K562 (cell line): ENCODE results near the gene RNF144A. TPM values are rescaled to one million over a fixed set of nuclear protein-coding genes. Genes with fewer than 3 reads are reported as not detected.

Source experiments
- CTBP1 ChIP-seq: fragments of 450-650 bp; IDR thresholded peaks from 2 replicates; pipeline ENCODE4 v1.6.1; 2016; ENCODE audit warnings: borderline replicate concordance
- ELF2 ChIP-seq: fragments of 250-450 bp; sonication (Bioruptor Pico); IDR thresholded peaks from 2 replicates; pipeline ENCODE4 v1.5.0; 2021; ENCODE audit warnings: mild to moderate bottlenecking
- EZH2 ChIP-seq: IDR thresholded peaks from 2 replicates; pipeline ENCODE4 v1.6.1; 2012; ENCODE audit warnings: low read depth, mild to moderate bottlenecking, inconsistent platforms, low read length, borderline replicate concordance
- GATAD2B ChIP-seq: fragments of 450-650 bp; IDR thresholded peaks from 2 replicates; pipeline ENCODE4 v1.6.1; 2017; ENCODE audit warnings: mild to moderate bottlenecking, borderline replicate concordance
- HDAC8 ChIP-seq: fragments of 450-650 bp; IDR thresholded peaks from 2 replicates; pipeline ENCODE4 v1.6.1; 2016; ENCODE audit warnings: mild to moderate bottlenecking, missing genetic modification characterization, moderate library complexity, missing compliant biosample characterization
- HDGF ChIP-seq: fragments of 450-650 bp; IDR thresholded peaks from 2 replicates; pipeline ENCODE4 v1.6.1; 2016
- ILK ChIP-seq: fragments of 450-650 bp; IDR thresholded peaks from 2 replicates; pipeline ENCODE4 v1.6.1; 2016; ENCODE audit warnings: missing genetic modification characterization, low read depth, mild to moderate bottlenecking, missing compliant biosample characterization, moderate library complexity, borderline replicate concordance
- KDM1A ChIP-seq, 2 experiments: fragments of 450-650 bp; IDR thresholded peaks; 2 replicates each; pipeline ENCODE4 v1.6.1; 2016; ENCODE audit warnings: mild to moderate bottlenecking in 2 of 2
- MCM5 ChIP-seq: fragments of 450-650 bp; IDR thresholded peaks from 2 replicates; pipeline ENCODE4 v1.6.1; 2016; ENCODE audit warnings: low read depth
- MECOM ChIP-seq: fragments of 250-450 bp; sonication (Bioruptor Pico); IDR thresholded peaks from 2 replicates; pipeline ENCODE4 v1.8.0; 2022; ENCODE audit warnings: inconsistent platforms
- MEF2D ChIP-seq: conservative IDR thresholded peaks from 2 replicates; pipeline ENCODE4 v1.6.1; 2016; ENCODE audit warnings: low read depth, missing genetic modification characterization, missing compliant biosample characterization
- RUNX1 ChIP-seq: sonication (generic); IDR thresholded peaks from 2 replicates; pipeline ENCODE4 v1.6.1; 2016; ENCODE audit warnings: antibody characterized with exemption, low read depth
- SIX5 ChIP-seq, 2 experiments: IDR thresholded peaks; 2 replicates each; pipeline ENCODE4 v1.6.1; 2011; ENCODE audit warnings: low read length in 2 of 2, borderline replicate concordance in 1 of 2, low read depth in 1 of 2, mild to moderate bottlenecking in 1 of 2, moderate library complexity in 1 of 2; ENCODE audit not compliant: insufficient read depth in 1 of 2
- SUPT5H ChIP-seq: fragments of 450-650 bp; IDR thresholded peaks from 2 replicates; pipeline ENCODE4 v1.6.1; 2016
- TAF15 ChIP-seq: fragments of 200-400 bp; formaldehyde crosslinking; IDR thresholded peaks from 2 replicates; pipeline ENCODE4 v1.6.1; 2017; ENCODE audit warnings: mild to moderate bottlenecking, low read depth, low read length, moderate library complexity
- ZBED1 ChIP-seq: IDR thresholded peaks from 2 replicates; pipeline ENCODE4 v1.6.1; 2014
- ZKSCAN3 ChIP-seq: fragments of 250-450 bp; sonication (Bioruptor Pico); IDR thresholded peaks from 2 replicates; pipeline ENCODE4 v1.4.0; 2020
- ZNF384 ChIP-seq: IDR thresholded peaks from 2 replicates; pipeline ENCODE4 v1.6.1; 2012; ENCODE audit warnings: low read depth, low read length, improper control_type of control experiment
- polyA plus RNA-seq, 8 experiments: library from polyadenylated mRNA; depleted of rRNA in 4 of 8; stranded (reverse) in 5 of 8; unstranded in 3 of 8; fragments of >200 nt; fragmentation: Nextera tagmentation in 2 of 8; fragmentation: Illumina TruSeq in 1 of 8; extraction: Ambion mirVana in 2 of 8; extraction: Trizol in 1 of 8; gene quantifications; 2 replicates each; pipeline versions ENCODE4 v1.2.1 to v1.2.3, GENCODE V29; 2011 to 2014; ENCODE audit warnings: inconsistent platforms in 1 of 8, missing spikeins in 1 of 8
- total RNA-seq, 7 experiments: library from RNA; depleted of rRNA in 6 of 7; stranded (reverse); fragments of >200 nt in 6 of 7; fragmentation: Illumina TruSeq in 2 of 7; extraction: Trizol in 2 of 7; gene quantifications; 2 replicates each; pipeline versions ENCODE4 v1.2.1 to v1.2.3, GENCODE V29; 2011 to 2021; ENCODE audit warnings: low replicate concordance in 1 of 7
- TF ChIP-seq, protein P1 (sequence below): fragments of 450-650 bp; IDR thresholded peaks from 2 replicates; pipeline ENCODE4 v1.6.1; 2016
- TF ChIP-seq, protein P2 (sequence below): sonication (generic); formaldehyde crosslinking; IDR thresholded peaks from 2 replicates; pipeline ENCODE4 v1.8.0; 2023; ENCODE audit warnings: mild to moderate bottlenecking, missing genetic modification reagents
- TF ChIP-seq, protein P3 (sequence below): fragments of 450-650 bp; formaldehyde crosslinking; IDR thresholded peaks from 2 replicates; pipeline ENCODE4 v1.4.0; 2022; ENCODE audit warnings: missing genetic modification characterization

RNF144A gene
- total and polyA plus RNA-seq, 9 of the 15 experiments (the other 6 are each of a cell fraction or from before 2014, with no cell fraction given): 0.96 to 11.3 (median 6.2) TPM

DNA sequence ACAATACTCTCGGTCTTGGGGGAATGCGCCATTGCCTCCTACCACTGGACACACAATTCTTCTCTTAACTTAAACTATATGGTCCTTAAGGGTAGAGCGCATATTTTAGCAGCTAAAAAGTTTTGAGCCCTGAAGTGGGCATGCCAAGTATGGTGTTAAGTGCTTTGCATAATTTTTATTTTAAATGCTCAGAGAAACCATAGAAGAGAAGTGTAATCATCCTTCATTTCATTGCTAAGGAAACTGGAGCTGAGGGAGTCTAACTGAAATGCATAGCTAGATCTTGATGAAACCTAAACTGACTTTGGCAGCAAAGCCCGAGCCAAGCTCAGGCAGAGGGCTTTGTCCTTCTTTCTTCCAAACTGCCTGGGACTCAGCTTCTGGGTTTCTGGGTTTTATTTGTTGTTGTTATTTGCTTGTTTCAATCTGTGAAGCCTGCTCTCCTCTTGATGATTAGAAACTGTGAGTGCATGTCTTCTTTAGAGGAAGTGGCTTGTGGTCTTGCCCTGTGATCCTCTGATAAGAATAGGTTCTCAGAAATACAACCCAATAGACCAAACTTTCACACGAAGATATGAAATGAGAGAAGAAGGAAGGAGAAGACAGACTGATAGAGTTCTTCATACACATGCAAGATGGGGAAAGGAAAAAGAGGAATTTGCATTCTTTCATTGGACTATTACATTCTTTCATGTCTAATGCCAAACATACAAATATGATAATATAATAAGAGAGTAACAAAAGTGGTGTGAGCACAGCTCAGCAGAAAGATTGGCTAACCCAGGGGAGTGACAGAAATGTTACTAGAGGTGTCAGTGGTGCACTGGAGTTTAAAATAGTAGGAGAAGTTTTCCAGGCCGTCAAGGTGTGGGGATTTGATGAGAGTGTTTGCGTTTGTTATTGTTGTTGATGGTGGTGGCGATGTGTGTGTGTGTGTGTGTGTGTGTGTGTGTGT lies 7.5 kb upstream of the RNF144A start (continued):
- TF ChIP-seq MEF2D (0 out of 2 replicates have a peak, but pooled peaks have one; percentile 62), RUNX1 (peak; percentile 82; the same call in 1 of the 2 replicates), EZH2 (no peak), ILK (tag) (no peak), HDAC8 (tag) (no peak), CTBP1 (peak; percentile 65; the same call in 1 of the 2 replicates), SIX5 (IDR thresholded peaks at IDR 0.05; ENCODE audit: borderline replicate concordance in 1 of 2, insufficient read depth in 1 of 2, low read depth in 1 of 2, low read length in 2 of 2) (no peak), GATAD2B (peak; percentile 79; the same call in 1 of the 2 replicates), TAF15 (no peak), ZKSCAN3 (CRISPR knock-in tag) (no peak), ELF2 (peak; percentile 40; the same call in 1 of the 2 replicates), ZBED1 (0 out of 2 replicates have a peak, but pooled peaks have one; percentile 54), MECOM (CRISPR knock-in tag) (peak; percentile 74; the same call in 1 of the 2 replicates), ZNF384 (no peak), HDGF (no peak), SUPT5H (no peak), KDM1A (IDR thresholded peaks at IDR 0.05) (peak; percentile 97 to 98), MCM5 (no peak)
- TF ChIP-seq, protein P1, sequence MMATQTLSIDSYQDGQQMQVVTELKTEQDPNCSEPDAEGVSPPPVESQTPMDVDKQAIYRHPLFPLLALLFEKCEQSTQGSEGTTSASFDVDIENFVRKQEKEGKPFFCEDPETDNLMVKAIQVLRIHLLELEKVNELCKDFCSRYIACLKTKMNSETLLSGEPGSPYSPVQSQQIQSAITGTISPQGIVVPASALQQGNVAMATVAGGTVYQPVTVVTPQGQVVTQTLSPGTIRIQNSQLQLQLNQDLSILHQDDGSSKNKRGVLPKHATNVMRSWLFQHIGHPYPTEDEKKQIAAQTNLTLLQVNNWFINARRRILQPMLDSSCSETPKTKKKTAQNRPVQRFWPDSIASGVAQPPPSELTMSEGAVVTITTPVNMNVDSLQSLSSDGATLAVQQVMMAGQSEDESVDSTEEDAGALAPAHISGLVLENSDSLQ: peak; percentile 39
- TF ChIP-seq, protein P2, sequence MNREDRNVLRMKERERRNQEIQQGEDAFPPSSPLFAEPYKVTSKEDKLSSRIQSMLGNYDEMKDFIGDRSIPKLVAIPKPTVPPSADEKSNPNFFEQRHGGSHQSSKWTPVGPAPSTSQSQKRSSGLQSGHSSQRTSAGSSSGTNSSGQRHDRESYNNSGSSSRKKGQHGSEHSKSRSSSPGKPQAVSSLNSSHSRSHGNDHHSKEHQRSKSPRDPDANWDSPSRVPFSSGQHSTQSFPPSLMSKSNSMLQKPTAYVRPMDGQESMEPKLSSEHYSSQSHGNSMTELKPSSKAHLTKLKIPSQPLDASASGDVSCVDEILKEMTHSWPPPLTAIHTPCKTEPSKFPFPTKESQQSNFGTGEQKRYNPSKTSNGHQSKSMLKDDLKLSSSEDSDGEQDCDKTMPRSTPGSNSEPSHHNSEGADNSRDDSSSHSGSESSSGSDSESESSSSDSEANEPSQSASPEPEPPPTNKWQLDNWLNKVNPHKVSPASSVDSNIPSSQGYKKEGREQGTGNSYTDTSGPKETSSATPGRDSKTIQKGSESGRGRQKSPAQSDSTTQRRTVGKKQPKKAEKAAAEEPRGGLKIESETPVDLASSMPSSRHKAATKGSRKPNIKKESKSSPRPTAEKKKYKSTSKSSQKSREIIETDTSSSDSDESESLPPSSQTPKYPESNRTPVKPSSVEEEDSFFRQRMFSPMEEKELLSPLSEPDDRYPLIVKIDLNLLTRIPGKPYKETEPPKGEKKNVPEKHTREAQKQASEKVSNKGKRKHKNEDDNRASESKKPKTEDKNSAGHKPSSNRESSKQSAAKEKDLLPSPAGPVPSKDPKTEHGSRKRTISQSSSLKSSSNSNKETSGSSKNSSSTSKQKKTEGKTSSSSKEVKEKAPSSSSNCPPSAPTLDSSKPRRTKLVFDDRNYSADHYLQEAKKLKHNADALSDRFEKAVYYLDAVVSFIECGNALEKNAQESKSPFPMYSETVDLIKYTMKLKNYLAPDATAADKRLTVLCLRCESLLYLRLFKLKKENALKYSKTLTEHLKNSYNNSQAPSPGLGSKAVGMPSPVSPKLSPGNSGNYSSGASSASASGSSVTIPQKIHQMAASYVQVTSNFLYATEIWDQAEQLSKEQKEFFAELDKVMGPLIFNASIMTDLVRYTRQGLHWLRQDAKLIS: no peak
- TF ChIP-seq, protein P3, sequence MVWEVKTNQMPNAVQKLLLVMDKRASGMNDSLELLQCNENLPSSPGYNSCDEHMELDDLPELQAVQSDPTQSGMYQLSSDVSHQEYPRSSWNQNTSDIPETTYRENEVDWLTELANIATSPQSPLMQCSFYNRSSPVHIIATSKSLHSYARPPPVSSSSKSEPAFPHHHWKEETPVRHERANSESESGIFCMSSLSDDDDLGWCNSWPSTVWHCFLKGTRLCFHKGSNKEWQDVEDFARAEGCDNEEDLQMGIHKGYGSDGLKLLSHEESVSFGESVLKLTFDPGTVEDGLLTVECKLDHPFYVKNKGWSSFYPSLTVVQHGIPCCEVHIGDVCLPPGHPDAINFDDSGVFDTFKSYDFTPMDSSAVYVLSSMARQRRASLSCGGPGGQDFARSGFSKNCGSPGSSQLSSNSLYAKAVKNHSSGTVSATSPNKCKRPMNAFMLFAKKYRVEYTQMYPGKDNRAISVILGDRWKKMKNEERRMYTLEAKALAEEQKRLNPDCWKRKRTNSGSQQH (CRISPR knock-in tag): no peak
